ENCODE measurements around the gene TSPOAP1.

The TSPOAP1 gene

DNA sequence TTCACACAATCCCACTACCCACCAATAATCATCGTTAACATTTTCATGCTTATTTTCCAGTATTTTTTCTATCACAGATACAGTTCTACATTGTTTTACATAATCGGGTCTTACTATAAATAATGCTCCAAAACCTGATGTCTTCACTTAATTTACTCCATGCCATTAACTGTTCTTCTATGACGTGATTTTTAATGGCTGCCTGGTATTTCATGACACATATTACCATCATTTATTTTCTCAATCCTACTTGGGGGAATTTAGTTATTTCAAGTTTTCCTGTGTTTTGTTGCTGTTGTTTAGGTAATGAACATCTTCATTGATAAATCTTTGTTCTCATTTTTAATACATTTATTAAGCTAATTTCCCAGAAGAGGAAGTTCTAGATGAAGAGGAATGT, 75.5 kb downstream of the TSPOAP1 start:
- no peak for DNase-seq (ENCODE audit: low read depth)

DNA sequence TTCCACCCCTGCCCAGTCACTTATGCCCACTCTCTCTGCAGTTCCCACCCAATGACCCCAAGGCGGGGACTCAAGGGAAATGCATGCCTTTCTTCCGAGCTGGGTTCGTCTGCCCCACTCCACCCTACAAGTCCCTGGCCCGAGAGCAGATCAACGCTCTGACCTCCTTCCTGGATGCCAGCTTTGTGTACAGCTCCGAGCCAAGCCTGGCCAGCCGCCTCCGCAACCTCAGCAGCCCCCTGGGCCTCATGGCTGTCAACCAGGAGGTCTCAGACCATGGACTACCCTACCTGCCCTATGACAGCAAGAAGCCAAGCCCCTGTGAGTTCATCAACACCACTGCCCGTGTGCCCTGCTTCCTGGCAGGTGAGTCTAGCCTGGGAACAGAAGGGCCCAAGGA, 76.5 kb downstream of the TSPOAP1 start:
- DNase-seq (ENCODE audit: low read depth) = no peak

All from fibroblast of gingiva (primary cell).